ENCODE results near the gene DDX41.
A peak's percentile ranks its signal among the peaks of the same experiment; 100 is the strongest.
"Not testable (repeated sequence)": the region's sequence is repeated elsewhere in the genome, so short reads cannot be mapped to it uniquely, and the experiment has no call there.

Gene DDX41

GRCh38 chr5:177498013-177498787 lies 18.6 kb downstream of the DDX41 start:
- no peak for DNase-seq (ENCODE audit: low read depth in 2 of 2)

GRCh38 chr5:177497292-177498012 lies 19.3 kb downstream of the DDX41 start, which contains the start of gene PDLIM7:
Gene PDLIM7 (minus strand): TSS chr5:177497604. CDS start chr5:177496512, 1,092 bp downstream.
- DNase-seq (ENCODE audit: low read depth in 2 of 2): peak; percentile 95 to 97

- no peak for DNase-seq (ENCODE audit: low read depth in 2 of 2)
Measured at GRCh38 chr5:177496727-177497291, 20.0 kb downstream of the DDX41 start.

- no peak for DNase-seq (ENCODE audit: low read depth in 2 of 2)
Measured at GRCh38 chr5:177496070-177496726, 20.6 kb downstream of the DDX41 start.

GRCh38 chr5:177495243-177496060 lies 21.3 kb downstream of the DDX41 start:
- DNase-seq (ENCODE audit: low read depth in 2 of 2): no peak

- DNase-seq (ENCODE audit: low read depth in 2 of 2): no peak
Measured at GRCh38 chr5:177494346-177495195, 22.2 kb downstream of the DDX41 start.

- no peak for DNase-seq (ENCODE audit: low read depth in 2 of 2)
Measured at GRCh38 chr5:177493795-177494345, 22.9 kb downstream of the DDX41 start.

GRCh38 chr5:177492841-177493240 lies 23.9 kb downstream of the DDX41 start:
- DNase-seq (ENCODE audit: low read depth in 2 of 2): no peak

- no peak for DNase-seq (ENCODE audit: low read depth in 2 of 2)
Measured at GRCh38 chr5:177491983-177492746, 24.6 kb downstream of the DDX41 start.

GRCh38 chr5:177491429-177491945 lies 25.3 kb downstream of the DDX41 start:
- DNase-seq (ENCODE audit: low read depth in 2 of 2): peak in 1 of 2 donors; percentile 22

GRCh38 chr5:177490992-177491391 lies 25.8 kb downstream of the DDX41 start:
- DNase-seq (ENCODE audit: low read depth in 2 of 2): no peak

GRCh38 chr5:177490311-177490991 lies 26.3 kb downstream of the DDX41 start:
- no peak for DNase-seq (ENCODE audit: low read depth in 2 of 2)

GRCh38 chr5:177489119-177489716 lies 27.5 kb downstream of the DDX41 start:
- DNase-seq (ENCODE audit: low read depth in 2 of 2): no peak

GRCh38 chr5:177487975-177488374 lies 28.8 kb downstream of the DDX41 start:
- no peak for DNase-seq (ENCODE audit: low read depth in 2 of 2)

- no peak for DNase-seq (ENCODE audit: low read depth in 2 of 2)
Measured at GRCh38 chr5:177487144-177487543, 29.6 kb downstream of the DDX41 start.

- no peak for DNase-seq (ENCODE audit: low read depth in 2 of 2)
Measured at GRCh38 chr5:177486256-177486655, 30.5 kb downstream of the DDX41 start.

GRCh38 chr5:177485753-177486152 lies 31.0 kb downstream of the DDX41 start:
- not testable (repeated sequence) for DNase-seq (ENCODE audit: low read depth in 2 of 2)

Data from activated CD4-positive, alpha-beta T cell treated with anti-CD3 and anti-CD28 coated beads for 24 hours (primary cell).